DMS 273 treated with DMSO at 0.1 percent for 48 hours (cell line): Measurements from ENCODE around the gene SLC6A12.
"Not testable (repeated sequence)": the region's sequence is repeated elsewhere in the genome, so short reads cannot be mapped to it uniquely, and the experiment has no call there.

Experiments
- DNase-seq: peaks from one replicate; lab custom pipeline; 2025; lab: John Stamatoyannopoulos, UW

SLC6A12 gene

DNA sequence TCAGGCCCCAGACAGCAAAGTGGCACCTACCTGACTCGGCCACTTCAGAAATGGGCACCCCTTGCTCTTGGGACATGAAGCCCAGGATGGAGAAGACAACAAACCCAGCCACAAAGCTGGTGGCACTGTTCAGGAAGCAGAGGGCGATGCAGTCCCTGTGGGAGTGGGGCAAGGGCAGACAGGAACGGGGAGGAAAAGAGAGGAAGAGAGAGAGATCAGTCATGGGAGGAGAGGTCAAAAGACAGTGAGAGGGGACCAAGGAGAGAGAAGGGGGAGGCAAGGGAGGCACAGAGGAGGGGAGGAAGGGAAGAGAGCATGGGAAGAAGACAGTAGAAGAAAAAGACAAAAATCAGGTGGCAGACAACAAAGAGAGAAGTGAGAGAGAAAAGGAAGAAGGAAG is 16.6 kb downstream of the SLC6A12 start:
- DNase-seq = no peak

DNA sequence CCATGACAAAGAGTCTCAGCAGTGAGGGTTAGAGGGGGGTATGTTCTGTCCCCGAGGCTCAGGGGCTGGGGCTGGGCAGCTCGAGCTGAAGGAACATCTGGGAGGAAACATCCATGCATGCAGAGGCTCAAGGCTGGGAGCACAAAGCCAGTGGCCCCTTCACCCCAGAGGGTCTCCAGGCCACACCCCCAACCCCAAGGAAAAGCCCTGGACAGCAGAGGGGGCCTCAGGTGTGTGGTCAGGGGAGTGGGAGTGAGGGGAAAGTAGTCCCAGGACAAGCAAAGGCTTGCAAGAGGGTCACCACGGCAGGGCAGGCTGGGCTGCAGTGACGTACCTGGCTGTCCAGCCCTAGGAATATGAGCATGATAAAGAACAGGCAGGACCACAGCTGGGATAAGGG is 17.5 kb downstream of the SLC6A12 start:
- no peak for DNase-seq

- DNase-seq = no peak
Observed at GRCh38 chr12:195951-196350, 18.0 kb downstream of the SLC6A12 start.

- DNase-seq = no peak
Observed at GRCh38 chr12:195156-195555, 18.8 kb downstream of the SLC6A12 start.

DNA sequence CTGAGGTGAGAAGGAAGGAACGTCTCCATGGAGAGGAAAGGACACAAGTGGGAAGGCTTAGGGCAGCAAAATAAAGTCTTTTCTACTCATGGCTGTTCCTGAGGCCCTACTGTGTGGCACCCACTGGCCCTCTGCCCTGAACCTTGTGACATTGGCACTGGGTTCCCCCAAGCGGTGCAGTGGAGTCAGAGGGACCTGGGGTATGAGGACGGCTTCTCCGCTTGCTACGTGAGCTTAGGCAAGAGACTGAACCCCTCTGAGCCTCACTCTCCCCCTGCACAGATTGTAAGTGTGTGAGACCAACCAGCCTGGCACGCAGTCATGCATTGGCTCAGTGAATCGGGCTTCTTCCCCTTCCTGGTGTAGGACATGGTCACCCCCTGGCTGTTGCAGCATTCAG is 19.7 kb downstream of the SLC6A12 start:
- no peak for DNase-seq

DNA sequence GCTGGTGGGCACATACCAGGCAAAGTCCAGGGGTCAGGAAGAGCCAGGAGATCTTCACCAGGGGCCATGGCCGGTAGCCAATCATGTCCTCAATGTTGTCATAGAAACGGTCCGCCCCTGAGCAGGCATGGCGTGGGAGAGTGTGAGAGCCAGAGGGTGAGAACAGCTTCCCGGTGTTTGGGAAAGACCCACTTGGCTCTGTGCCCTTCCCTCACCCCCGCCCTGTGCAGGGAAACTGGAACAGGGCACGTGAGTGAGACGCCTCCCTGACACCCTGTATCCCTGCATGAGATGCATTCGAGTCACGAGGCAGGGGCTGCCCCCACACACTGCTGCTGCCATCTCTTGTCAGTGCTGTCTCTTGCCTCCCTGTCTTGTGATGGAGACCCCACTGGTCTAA is 20.7 kb downstream of the SLC6A12 start:
- no peak for DNase-seq

DNA sequence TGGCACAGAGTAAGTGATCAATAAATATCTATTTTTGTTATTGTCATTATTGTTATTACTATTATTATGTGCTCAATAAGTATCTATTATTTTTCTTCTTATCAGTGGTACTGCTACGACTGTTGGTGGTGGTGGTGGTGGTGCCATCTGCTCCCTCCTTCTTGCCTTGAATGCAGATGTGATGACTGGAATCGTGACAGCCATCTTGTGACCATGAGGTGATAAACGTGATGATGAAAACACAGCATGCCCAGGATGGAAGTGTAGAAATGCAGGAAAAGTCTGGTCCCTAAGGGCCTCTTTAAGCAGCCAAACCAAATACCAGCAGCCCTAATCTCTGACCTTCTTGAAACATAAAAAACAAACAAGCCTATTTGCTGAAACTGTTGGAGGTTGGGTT is 22.4 kb downstream of the SLC6A12 start:
- no peak for DNase-seq

DNA sequence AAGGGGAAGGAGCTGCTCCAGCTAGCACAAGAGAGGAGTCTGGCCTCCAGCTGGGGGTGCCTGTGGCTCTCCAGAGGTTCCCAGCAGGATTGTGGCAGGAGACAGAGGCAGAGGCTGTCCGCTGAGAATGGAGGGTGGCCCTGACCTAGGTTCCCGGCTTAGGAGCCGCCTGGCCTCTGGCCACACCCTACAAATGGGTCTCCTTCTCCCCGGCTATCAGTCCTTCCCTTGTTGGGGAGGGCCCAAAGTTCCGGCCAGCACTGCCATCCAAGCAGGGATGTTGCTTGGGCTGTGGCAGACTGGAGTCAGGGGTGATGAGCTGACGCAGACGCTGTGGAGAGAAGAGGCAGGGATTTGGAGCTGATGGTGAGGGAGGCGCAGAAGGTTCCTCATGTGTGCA is 23.1 kb downstream of the SLC6A12 start:
- DNase-seq = no peak

GRCh38 chr12:189622-189962 is 24.4 kb downstream of the SLC6A12 start:
- no peak for DNase-seq

DNA sequence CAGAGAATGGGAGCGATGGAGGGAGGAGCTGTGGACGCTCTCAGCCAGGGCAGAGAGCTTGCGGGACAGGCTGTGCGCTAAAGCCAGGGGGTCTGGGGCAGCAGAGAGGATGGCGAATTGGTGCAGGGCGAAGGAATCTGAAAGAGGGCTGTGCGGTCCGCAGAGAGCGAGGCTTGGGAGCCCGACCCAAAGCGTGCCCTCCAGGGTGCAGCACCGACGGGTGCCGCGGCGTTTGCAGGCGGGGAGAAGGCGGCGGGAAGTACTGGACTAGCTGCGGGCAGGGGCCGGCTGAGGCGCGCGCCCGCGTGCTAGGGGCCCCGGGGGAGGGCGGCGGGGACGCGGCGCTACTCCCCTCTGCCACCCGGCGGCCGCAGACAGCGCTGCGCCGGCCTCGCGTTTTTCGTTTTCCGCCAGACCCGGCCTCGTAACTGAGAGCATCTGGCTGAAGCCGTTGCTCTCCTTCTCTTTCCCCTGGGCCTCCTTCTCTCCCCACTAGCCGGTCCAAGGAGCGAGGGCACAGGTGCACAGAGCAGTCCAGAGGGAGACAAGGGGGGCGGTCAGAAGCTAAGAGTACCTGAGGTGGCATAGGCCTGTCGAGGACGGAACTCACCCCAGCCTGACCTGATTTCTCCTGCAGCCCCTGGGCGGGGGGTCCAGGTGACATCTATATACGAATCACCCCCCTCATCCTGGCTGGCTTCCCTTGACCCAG is 24.9 kb downstream of the SLC6A12 start:
- DNase-seq = no peak

DNA sequence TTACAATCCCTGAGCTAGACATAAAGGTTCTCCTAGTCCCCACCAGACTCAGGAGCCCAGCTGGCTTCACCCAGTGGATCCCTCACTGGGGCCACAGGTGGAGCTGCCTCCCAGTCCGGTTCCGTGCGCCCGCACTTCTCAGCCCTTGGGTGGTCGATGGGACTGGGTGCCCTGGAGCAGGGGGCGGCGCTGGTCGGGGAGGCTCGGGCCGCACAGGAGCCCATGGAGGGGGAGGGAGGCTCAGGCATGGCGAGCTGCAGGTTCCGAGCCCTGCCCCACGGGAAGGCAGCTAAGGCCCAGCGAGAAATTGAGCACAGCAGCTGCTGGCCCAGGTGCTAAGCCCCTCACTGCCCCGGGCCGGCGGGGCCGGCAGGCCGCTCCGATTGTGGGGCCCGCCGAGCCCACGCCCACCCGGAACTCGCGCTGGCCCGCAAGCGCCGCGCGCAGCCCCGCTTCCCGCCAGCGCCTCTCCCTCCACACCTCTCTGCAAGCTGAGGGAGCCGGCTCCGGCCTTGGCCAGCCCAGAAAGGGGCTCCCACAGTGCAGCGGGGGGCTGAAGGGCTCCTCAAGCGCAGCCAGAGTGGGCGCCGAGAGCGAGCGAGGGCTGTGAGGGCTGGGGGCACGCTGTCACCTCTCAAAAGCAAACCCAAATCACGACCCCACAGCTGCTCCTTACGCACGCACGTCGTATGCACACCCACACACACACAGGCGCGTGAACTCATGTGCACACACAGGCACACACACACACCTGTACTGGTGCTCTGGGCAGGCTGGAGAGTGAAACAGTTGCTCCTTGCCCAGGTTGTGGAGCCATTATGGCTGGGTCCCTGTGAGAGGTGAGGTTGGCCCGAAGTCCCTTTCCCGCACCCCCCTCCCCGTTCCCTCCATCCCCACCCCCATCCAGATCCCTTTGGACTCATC is 25.7 kb downstream of the SLC6A12 start:
- not testable (repeated sequence) for DNase-seq

DNA sequence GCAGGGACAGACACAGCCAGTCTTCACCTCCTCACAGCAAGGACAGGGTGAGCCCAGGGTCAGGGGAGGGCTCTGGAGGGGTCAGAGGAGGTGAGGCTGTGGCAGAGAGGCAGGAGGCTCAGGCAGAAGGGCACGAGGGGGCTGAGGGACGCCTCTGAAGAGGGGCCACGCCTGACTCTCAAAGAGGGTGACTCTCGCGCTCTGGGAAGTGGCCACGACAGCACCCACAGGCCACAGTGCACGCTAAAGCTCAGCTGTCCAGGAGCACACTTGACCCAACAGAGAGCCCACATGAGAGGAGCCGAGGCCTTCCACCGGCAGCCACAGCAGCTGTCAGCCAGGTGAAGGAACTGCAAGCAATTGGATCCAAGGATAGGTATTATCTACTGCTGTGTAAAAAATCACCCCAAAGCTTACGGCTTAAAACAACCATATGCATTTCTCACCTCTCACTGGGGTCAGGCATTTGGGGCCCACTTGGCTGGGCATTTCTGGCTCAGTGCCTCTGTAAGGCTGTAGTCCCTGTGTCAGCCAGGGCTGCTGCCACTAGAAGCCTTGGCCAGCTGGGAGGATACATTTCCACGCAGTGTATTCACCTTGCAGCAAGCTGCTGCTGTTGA is 27.8 kb downstream of the SLC6A12 start:
- no peak for DNase-seq

GRCh38 chr12:185576-185955 is 28.4 kb downstream of the SLC6A12 start:
- DNase-seq = no peak

DNA sequence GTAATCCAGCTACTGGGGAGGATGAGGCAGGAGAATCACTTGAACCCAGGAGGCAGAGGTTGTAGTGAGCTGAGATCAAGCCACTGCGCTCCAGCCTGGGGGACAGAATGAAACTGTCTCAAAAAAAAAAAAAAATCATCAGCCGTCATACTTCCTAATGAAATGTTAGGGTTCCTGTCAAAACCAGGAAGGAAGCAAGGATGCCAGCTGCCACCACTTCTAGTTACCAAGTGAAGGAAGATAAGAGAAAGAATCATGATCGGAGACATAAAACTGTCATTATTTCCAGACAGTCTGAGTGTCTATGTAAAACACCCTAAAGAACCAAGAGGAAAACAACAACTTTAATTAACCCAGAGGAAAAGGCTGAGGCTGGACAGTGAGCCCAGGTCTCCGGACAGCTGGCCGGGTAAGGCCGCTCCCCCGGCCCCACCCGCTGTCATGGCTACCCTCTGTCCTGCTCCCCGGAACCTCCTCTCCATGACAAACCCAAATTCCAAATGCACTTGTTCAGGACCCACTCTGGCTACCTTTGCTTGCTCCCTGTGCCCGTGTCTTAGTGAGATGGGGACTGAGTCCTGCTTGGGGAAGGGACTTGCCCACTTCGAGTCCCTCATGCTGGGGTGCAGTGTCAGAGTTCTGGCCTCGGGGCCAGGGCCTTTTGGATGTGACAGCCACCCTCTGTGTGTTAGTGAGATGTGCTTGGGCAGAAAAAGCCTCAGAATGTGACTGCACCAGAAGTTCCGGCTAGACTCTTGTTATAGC is 29.0 kb downstream of the SLC6A12 start:
- no peak for DNase-seq

- no peak for DNase-seq
Observed at GRCh38 chr12:182381-182892, 31.5 kb downstream of the SLC6A12 start.

DNA sequence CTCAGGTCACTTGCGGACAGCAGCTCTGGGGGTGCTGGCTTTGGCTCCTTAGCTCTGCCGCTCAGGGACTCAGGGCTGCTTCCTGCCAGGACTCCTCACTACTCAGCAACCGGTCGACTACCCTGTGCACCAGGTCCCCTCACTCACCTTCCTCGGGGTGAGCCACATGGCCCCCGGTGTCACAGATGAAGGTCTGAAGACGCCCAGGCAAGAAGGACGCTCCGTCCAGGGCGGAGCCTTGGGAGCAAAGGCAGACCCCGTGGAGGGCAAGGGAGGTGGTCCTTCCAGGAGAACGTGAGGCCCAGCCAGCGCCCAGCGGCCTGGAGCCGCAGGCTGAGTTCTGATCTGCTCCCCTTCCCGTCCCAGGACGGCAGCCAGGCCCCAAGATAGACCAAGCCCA is 32.0 kb downstream of the SLC6A12 start:
- no peak for DNase-seq

- DNase-seq = no peak
Observed at GRCh38 chr12:180445-180844, 33.5 kb downstream of the SLC6A12 start.

DNA sequence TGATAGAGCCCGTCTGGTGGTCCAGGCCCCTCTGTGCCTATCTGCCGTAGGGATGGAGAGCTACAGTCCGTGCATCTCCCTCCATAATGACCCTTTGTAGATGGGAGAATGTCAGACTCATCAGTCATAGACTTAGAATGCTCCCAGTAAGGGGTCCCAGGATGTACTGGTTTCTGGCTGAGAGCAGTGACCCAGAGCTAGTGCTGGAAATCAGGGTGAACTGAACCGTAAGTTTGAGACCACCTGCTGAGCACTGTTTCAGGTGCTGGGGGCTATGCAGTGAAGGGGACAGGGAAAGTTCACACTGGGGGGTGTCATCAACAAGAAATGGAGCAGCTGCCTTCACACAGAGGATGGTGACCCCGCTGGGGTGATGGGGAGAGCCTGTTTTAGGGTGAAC is 34.1 kb downstream of the SLC6A12 start:
- no peak for DNase-seq

- peak; percentile 33 for DNase-seq
Observed at GRCh38 chr12:179131-179884, 34.6 kb downstream of the SLC6A12 start.

GRCh38 chr12:178829-179109 is 35.2 kb downstream of the SLC6A12 start:
- no peak for DNase-seq

DNA sequence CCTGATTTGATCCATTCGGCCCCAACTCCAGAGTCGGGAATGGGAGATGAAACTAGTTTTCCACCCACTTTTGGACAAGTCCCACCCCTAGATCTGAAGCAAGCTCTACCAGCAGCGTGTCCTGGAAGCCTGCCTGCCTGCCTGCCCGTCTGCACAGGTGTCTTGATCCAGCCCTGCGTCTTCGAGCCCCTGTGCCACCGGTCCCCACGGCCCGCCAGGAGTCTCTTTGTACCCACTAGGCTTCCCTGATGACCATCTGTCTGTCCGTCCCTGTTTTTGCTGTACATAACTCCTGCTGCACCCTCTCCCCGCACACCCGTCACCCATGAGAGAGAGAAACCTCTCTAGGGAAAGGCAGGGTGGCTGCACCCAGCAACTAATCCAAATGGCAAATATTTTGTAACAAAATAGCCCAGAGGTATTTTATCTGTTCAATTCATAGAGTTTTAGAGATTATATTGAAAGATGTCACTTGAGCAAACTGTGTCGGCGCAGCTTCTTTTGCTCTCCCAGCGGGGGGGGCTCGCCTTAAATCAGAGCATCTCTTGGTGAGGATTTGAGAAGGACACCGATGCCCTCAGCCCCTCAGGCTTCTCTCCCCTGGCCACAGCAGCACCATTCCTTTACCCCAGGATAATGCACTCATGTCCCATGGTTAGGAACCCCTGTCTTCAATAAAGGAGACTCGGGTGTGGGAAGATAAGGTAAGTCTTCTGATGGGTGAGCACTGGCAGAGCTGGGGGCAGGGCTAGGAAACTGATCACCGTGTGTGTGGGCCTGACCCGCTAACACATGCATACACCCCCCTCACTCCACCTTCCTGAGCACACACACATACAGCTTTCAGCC is 35.8 kb downstream of the SLC6A12 start:
- DNase-seq = no peak
